Mesendoderm (in vitro differentiated cells): ENCODE measurements around the gene TBXA2R.
"Not testable (repeated sequence)": the region's sequence is repeated elsewhere in the genome, so short reads cannot be mapped to it uniquely, and the experiment has no call there.

ENCODE experiments used
- DNase-seq: peaks from one replicate; pipeline ENCODE4 v3.0.0; 2013
- H2AK5ac ChIP-seq: 2 replicates; pipeline ENCODE4 v1.6.1; 2013; ENCODE audit warnings: low read length, inconsistent platforms
- H2BK120ac ChIP-seq: 2 replicates; pipeline ENCODE4 v1.6.1; 2013; ENCODE audit warnings: low read depth, mild to moderate bottlenecking, low read length, moderate library complexity, mixed read lengths
- H2BK15ac ChIP-seq: replicated peaks from 2 replicates; pipeline ENCODE4 v1.6.1; 2013; ENCODE audit warnings: low read depth, mild to moderate bottlenecking, moderate library complexity
- H2BK5ac ChIP-seq: 2 replicates; pipeline ENCODE4 v1.6.1; 2013; ENCODE audit warnings: low read length, inconsistent platforms
- H3K18ac ChIP-seq: 2 replicates; pipeline ENCODE4 v1.6.1; 2013; ENCODE audit warnings: mild to moderate bottlenecking, low read length, mixed read lengths
- H3K23ac ChIP-seq: one replicate; pipeline ENCODE4 v1.6.1; 2013; ENCODE audit warnings: low read length
- H3K27ac ChIP-seq: 2 replicates; pipeline ENCODE4 v1.5.1; 2013; ENCODE audit warnings: low read depth, mild to moderate bottlenecking, inconsistent platforms, low read length, moderate library complexity
- H3K27me3 ChIP-seq: 2 replicates; pipeline ENCODE4 v1.6.1; 2013; ENCODE audit warnings: low read length, control low read depth, mild to moderate bottlenecking, inconsistent platforms; ENCODE audit not compliant: insufficient read depth, poor library complexity
- H3K36me3 ChIP-seq: 2 replicates; pipeline ENCODE4 v1.6.1; 2013; ENCODE audit warnings: low read length, inconsistent platforms; ENCODE audit not compliant: control insufficient read depth, insufficient read depth
- H3K4ac ChIP-seq: one replicate; pipeline ENCODE4 v1.6.1; 2013; ENCODE audit warnings: low read depth, mild to moderate bottlenecking, low read length, moderate library complexity
- H3K4me1 ChIP-seq: 2 replicates; pipeline ENCODE4 v1.6.1; 2013; ENCODE audit warnings: low read depth, low read length, inconsistent platforms; ENCODE audit not compliant: control insufficient read depth
- H3K4me2 ChIP-seq: 2 replicates; pipeline ENCODE4 v1.6.1; 2013; ENCODE audit warnings: low read length
- H3K4me3 ChIP-seq: 2 replicates; pipeline ENCODE4 v1.5.1; 2013; ENCODE audit warnings: mild to moderate bottlenecking, low read length
- H3K56ac ChIP-seq: one replicate; pipeline ENCODE4 v1.6.1; 2013; ENCODE audit warnings: low read length
- H3K79me1 ChIP-seq: 2 replicates; pipeline ENCODE4 v1.6.1; 2013; ENCODE audit warnings: low read length, inconsistent platforms
- H3K79me2 ChIP-seq: 2 replicates; pipeline ENCODE4 v1.6.1; 2013; ENCODE audit warnings: mild to moderate bottlenecking, low read length; ENCODE audit not compliant: control insufficient read depth, insufficient read depth
- H3K9ac ChIP-seq: 2 replicates; pipeline ENCODE4 v1.6.1; 2013; ENCODE audit warnings: low read length, inconsistent platforms
- H4K5ac ChIP-seq: one replicate; pipeline ENCODE4 v1.6.1; 2013; ENCODE audit warnings: low read length
- H4K8ac ChIP-seq: one replicate; pipeline ENCODE4 v1.6.1; 2013; ENCODE audit warnings: low read depth, mild to moderate bottlenecking, control low read depth, low read length, moderate library complexity
- WGBS: extraction: QIAGEN DNeasy Blood & Tissue Kit; methylation state at CpG from one replicate; pipeline ENCODE4 v1.1.7; 2013; ENCODE audit warnings: low lambda C conversion rate, missing lambda C conversion rate; ENCODE audit not compliant: insufficient coverage; ENCODE audit errors: extremely low coverage; 5-methylcytosine and 5-hydroxymethylcytosine counted together

The TBXA2R gene

GRCh38 chr19:3572132-3572854 is 34.4 kb downstream of the TBXA2R start:
- no peak overlapping the region for H4K5ac ChIP-seq
- no CpG with 5 or more reads among the region's 48 CpGs for WGBS
- H3K36me3 ChIP-seq: no peaks in the 10 kb centered on the region
- H2BK15ac ChIP-seq: no peak overlapping the region
- H3K23ac ChIP-seq: no peak overlapping the region
- H3K27me3 ChIP-seq: no peaks in the 10 kb centered on the region
- H2BK120ac ChIP-seq: no peak overlapping the region
- no peak overlapping the region for H4K8ac ChIP-seq
- H3K56ac ChIP-seq: peak overlapping the region; percentile 60
- H3K4me2 ChIP-seq: peak overlapping the region; percentile 40
- H2AK5ac ChIP-seq: no peak overlapping the region
- H3K18ac ChIP-seq: no peak overlapping the region
- H3K79me1 ChIP-seq: no peaks in the 10 kb centered on the region
- H3K27ac ChIP-seq: no peak overlapping the region
- H2BK5ac ChIP-seq: no peak overlapping the region
- peaks cover 6% of the 10 kb centered on the region for H3K4me1 ChIP-seq
- H3K4ac ChIP-seq: no peak overlapping the region
- no peak overlapping the region for H3K9ac ChIP-seq
- H3K79me2 ChIP-seq: no peaks in the 10 kb centered on the region
- peak; percentile 100 for DNase-seq
- no peak overlapping the region for H3K4me3 ChIP-seq

GRCh38 chr19:3570606-3571011 is 36.1 kb downstream of the TBXA2R start:
- no peak overlapping the region for H2BK5ac ChIP-seq
- H3K23ac ChIP-seq: no peak overlapping the region
- no CpG with 5 or more reads among the region's 7 CpGs for WGBS
- H2AK5ac ChIP-seq: no peak overlapping the region
- H3K27ac ChIP-seq: no peak overlapping the region
- H4K8ac ChIP-seq: no peak overlapping the region
- H3K4me3 ChIP-seq: no peak overlapping the region
- H3K9ac ChIP-seq: no peak overlapping the region
- H3K79me1 ChIP-seq: no peaks in the 10 kb centered on the region
- H3K36me3 ChIP-seq: no peaks in the 10 kb centered on the region
- no peak overlapping the region for H3K4me2 ChIP-seq
- no peaks in the 10 kb centered on the region for H3K79me2 ChIP-seq
- peaks cover 2% of the 10 kb centered on the region for H3K4me1 ChIP-seq
- H3K18ac ChIP-seq: no peak overlapping the region
- H3K27me3 ChIP-seq: no peaks in the 10 kb centered on the region
- H3K56ac ChIP-seq: no peak overlapping the region
- no peak overlapping the region for H3K4ac ChIP-seq
- no peak for DNase-seq
- H2BK15ac ChIP-seq: no peak overlapping the region
- H4K5ac ChIP-seq: no peak overlapping the region
- H2BK120ac ChIP-seq: no peak overlapping the region

GRCh38 chr19:3570042-3570441 is 36.6 kb downstream of the TBXA2R start:
- not testable (repeated sequence) for H3K4me2 ChIP-seq, H2AK5ac ChIP-seq, H3K4ac ChIP-seq, H3K56ac ChIP-seq, H2BK15ac ChIP-seq, H3K79me1 ChIP-seq, H3K4me3 ChIP-seq, H3K18ac ChIP-seq, H4K8ac ChIP-seq, H3K36me3 ChIP-seq, H3K27me3 ChIP-seq, H2BK5ac ChIP-seq, H4K5ac ChIP-seq, DNase-seq, H3K4me1 ChIP-seq, H3K79me2 ChIP-seq, H2BK120ac ChIP-seq, H3K23ac ChIP-seq, H3K27ac ChIP-seq, H3K9ac ChIP-seq
- WGBS: no CpG with 5 or more reads among the region's 11 CpGs

GRCh38 chr19:3565139-3565538 is 41.5 kb downstream of the TBXA2R start:
- no peak overlapping the region for H3K9ac ChIP-seq
- H2BK5ac ChIP-seq: no peak overlapping the region
- H2BK15ac ChIP-seq: no peak overlapping the region
- no peak overlapping the region for H3K18ac ChIP-seq
- WGBS: no CpG with 5 or more reads among the region's 19 CpGs
- H3K27ac ChIP-seq: no peak overlapping the region
- no peak overlapping the region for H4K5ac ChIP-seq
- DNase-seq: no peak
- no peak overlapping the region for H3K4me2 ChIP-seq
- H3K79me1 ChIP-seq: no peaks in the 10 kb centered on the region
- no peak overlapping the region for H2BK120ac ChIP-seq
- H3K36me3 ChIP-seq: no peaks in the 10 kb centered on the region
- H3K56ac ChIP-seq: no peak overlapping the region
- no peak overlapping the region for H3K4ac ChIP-seq
- H3K79me2 ChIP-seq: no peaks in the 10 kb centered on the region
- H2AK5ac ChIP-seq: no peak overlapping the region
- no peak overlapping the region for H3K23ac ChIP-seq
- H4K8ac ChIP-seq: no peak overlapping the region
- H3K27me3 ChIP-seq: no peaks in the 10 kb centered on the region
- no peak overlapping the region for H3K4me3 ChIP-seq
- no peaks in the 10 kb centered on the region for H3K4me1 ChIP-seq

GRCh38 chr19:3563709-3564524 is 42.8 kb downstream of the TBXA2R start:
- no peak overlapping the region for H2AK5ac ChIP-seq
- H4K8ac ChIP-seq: no peak overlapping the region
- H3K79me1 ChIP-seq: no peaks in the 10 kb centered on the region
- H3K23ac ChIP-seq: no peak overlapping the region
- no peaks in the 10 kb centered on the region for H3K27me3 ChIP-seq
- no peaks in the 10 kb centered on the region for H3K36me3 ChIP-seq
- no peaks in the 10 kb centered on the region for H3K79me2 ChIP-seq
- no peak overlapping the region for H3K56ac ChIP-seq
- no peak for DNase-seq
- WGBS: no CpG with 5 or more reads among the region's 17 CpGs
- H3K4me1 ChIP-seq: no peaks in the 10 kb centered on the region
- no peak overlapping the region for H2BK5ac ChIP-seq
- no peak overlapping the region for H2BK120ac ChIP-seq
- H2BK15ac ChIP-seq: no peak overlapping the region
- no peak overlapping the region for H3K4me3 ChIP-seq
- H3K9ac ChIP-seq: no peak overlapping the region
- H3K18ac ChIP-seq: no peak overlapping the region
- no peak overlapping the region for H4K5ac ChIP-seq
- no peak overlapping the region for H3K4ac ChIP-seq
- no peak overlapping the region for H3K4me2 ChIP-seq
- H3K27ac ChIP-seq: no peak overlapping the region
